ENCODE measurements around the gene B9D1.

Gene B9D1

DNA sequence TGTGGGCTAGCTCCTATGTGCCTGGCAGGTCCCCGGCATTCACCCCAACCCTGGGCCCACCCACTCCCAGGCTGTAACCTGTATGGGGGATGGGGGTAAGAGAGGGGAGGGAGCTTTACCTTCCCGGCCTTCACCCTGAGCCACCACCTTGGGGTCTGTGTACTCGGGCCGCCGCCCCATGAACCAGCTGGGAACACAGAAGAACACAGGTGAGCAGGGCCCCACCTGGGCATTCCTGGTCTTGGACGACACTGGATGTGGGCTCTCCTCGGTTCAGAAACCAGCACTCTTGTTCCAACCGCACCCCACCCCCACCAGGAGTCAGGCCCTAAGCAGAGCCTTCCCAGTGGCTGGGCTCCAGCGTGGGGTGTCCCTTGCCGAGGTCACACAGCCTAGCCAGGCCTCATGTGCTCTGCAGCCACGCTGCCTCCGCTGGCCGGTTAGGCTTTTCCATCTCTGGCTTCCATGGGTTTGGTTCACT lies 18.8 kb downstream of the B9D1 start:
- no peak overlapping the region for H3K9ac ChIP-seq (ENCODE audit: low read length)
- H3K9me2 ChIP-seq (replicated peaks; ENCODE audit: insufficient read depth, low read length): no peaks in the 10 kb centered on the region
- H3K4me3 ChIP-seq (ENCODE audit: insufficient read depth, low read length, poor library complexity, severe bottlenecking): no peak overlapping the region
- H3K27ac ChIP-seq (ENCODE audit: low read depth, low read length): no peak overlapping the region
- no peaks in the 10 kb centered on the region for H3F3A ChIP-seq (ENCODE audit: insufficient read depth)
- no peak overlapping the region for H3K4me2 ChIP-seq (ENCODE audit: low read depth, low read length, poor library complexity, severe bottlenecking)
- no peak overlapping the region for H2AFZ ChIP-seq (ENCODE audit: low read depth, low read length, severe bottlenecking)
- no peaks in the 10 kb centered on the region for H3K36me3 ChIP-seq (ENCODE audit: low read length)
- H3K27me3 ChIP-seq (ENCODE audit: low read length): no peaks in the 10 kb centered on the region
- H3K79me2 ChIP-seq (ENCODE audit: insufficient read depth, low read length): no peaks in the 10 kb centered on the region
- H4K20me1 ChIP-seq (ENCODE audit: low read depth, low read length): no peaks in the 10 kb centered on the region
- TF ChIP-seq EZH2phosphoT487 (conservative IDR thresholded peaks at IDR 0.05; ENCODE audit: low read length): no peak
- TF ChIP-seq, protein P1, sequence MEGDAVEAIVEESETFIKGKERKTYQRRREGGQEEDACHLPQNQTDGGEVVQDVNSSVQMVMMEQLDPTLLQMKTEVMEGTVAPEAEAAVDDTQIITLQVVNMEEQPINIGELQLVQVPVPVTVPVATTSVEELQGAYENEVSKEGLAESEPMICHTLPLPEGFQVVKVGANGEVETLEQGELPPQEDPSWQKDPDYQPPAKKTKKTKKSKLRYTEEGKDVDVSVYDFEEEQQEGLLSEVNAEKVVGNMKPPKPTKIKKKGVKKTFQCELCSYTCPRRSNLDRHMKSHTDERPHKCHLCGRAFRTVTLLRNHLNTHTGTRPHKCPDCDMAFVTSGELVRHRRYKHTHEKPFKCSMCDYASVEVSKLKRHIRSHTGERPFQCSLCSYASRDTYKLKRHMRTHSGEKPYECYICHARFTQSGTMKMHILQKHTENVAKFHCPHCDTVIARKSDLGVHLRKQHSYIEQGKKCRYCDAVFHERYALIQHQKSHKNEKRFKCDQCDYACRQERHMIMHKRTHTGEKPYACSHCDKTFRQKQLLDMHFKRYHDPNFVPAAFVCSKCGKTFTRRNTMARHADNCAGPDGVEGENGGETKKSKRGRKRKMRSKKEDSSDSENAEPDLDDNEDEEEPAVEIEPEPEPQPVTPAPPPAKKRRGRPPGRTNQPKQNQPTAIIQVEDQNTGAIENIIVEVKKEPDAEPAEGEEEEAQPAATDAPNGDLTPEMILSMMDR (IDR thresholded peaks at IDR 0.05; ENCODE audit: insufficient read depth, low read length, poor library complexity, severe bottlenecking): no peak
- H3K9me3 ChIP-seq (ENCODE audit: insufficient read depth, low read length): no peaks in the 10 kb centered on the region

DNA sequence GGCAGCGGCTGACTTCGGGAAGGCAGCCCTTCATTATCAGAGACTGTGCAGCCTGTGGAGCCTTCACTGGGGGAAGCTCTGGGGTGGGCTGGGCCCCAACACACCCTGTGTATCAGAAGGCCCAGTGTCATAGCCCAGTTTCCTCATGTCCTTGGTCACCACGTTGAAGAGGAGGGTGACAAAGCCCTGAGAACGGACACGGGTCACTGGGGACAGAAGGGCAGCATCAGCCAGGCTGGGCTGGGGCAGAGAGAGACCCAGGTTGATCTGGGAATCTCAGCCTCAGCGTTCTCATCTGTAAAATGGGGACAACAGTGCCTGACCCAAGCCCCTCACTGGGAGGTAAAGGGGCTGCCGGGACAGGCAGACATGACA lies 19.3 kb downstream of the B9D1 start:
- Histone ChIP-seq H3F3A (ENCODE audit: insufficient read depth) (no peaks in the 10 kb centered on the region), H3K9me2 (replicated peaks; ENCODE audit: insufficient read depth, low read length) (no peaks in the 10 kb centered on the region), H4K20me1 (ENCODE audit: low read depth, low read length) (no peaks in the 10 kb centered on the region), H3K4me3 (ENCODE audit: insufficient read depth, low read length, poor library complexity, severe bottlenecking) (no peak overlapping the region), H3K9me3 (ENCODE audit: insufficient read depth, low read length) (no peaks in the 10 kb centered on the region), H3K27ac (ENCODE audit: low read depth, low read length) (no peak overlapping the region), H3K9ac (ENCODE audit: low read length) (no peak overlapping the region), H3K4me2 (ENCODE audit: low read depth, low read length, poor library complexity, severe bottlenecking) (no peak overlapping the region), H3K36me3 (ENCODE audit: low read length) (no peaks in the 10 kb centered on the region), H3K79me2 (ENCODE audit: insufficient read depth, low read length) (no peaks in the 10 kb centered on the region), H3K27me3 (ENCODE audit: low read length) (no peaks in the 10 kb centered on the region), H2AFZ (ENCODE audit: low read depth, low read length, severe bottlenecking) (no peak overlapping the region)
- TF ChIP-seq EZH2phosphoT487 (conservative IDR thresholded peaks at IDR 0.05; ENCODE audit: low read length): no peak
- TF ChIP-seq, protein P1 (IDR thresholded peaks at IDR 0.05; ENCODE audit: insufficient read depth, low read length, poor library complexity, severe bottlenecking): no peak

DNA sequence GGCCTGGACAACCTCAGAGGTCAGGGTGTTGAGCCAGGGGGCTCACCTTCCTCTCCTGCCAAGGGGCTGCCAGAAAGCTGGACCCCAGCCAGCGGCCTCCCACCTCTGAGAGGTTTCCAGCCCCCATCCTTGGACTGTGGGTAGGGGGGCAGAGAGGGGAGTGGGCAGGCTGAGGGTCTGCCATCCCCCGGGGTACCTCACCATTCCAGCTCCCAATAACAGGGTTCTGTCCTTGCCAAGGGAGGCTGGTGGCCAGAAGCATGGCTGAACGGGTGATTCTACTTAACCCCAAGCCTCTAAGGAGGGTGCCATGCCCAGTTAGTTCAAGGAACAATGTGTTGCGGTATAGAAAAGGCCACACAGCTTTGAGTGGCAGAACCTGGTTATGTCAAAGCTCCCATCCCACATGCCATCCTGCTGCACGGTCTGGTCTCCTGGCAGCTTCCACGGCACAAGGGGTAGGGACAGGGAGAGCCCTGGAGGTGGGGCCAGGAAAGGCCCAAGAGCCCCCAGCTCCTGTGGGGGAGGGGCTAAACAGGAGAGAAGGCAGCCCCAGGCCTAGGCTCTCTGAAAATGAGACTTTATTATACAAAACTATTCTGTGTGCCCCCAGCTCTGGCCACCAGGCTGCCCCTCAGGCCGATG lies 19.8 kb downstream of the B9D1 start:
- no peaks in the 10 kb centered on the region for H4K20me1 ChIP-seq (ENCODE audit: low read depth, low read length)
- H3K27ac ChIP-seq (ENCODE audit: low read depth, low read length): no peak overlapping the region
- no peak overlapping the region for H2AFZ ChIP-seq (ENCODE audit: low read depth, low read length, severe bottlenecking)

More for the DNA sequence above, 19.8 kb downstream of the B9D1 start:
- no peaks in the 10 kb centered on the region for H3K9me3 ChIP-seq (ENCODE audit: insufficient read depth, low read length)
- no peak overlapping the region for H3K4me2 ChIP-seq (ENCODE audit: low read depth, low read length, poor library complexity, severe bottlenecking)
- no peaks in the 10 kb centered on the region for H3K9me2 ChIP-seq (replicated peaks; ENCODE audit: insufficient read depth, low read length)
- H3K36me3 ChIP-seq (ENCODE audit: low read length): no peaks in the 10 kb centered on the region
- H3K4me3 ChIP-seq (ENCODE audit: insufficient read depth, low read length, poor library complexity, severe bottlenecking): no peak overlapping the region
- no peaks in the 10 kb centered on the region for H3K27me3 ChIP-seq (ENCODE audit: low read length)
- no peak overlapping the region for H3K9ac ChIP-seq (ENCODE audit: low read length)
- no peaks in the 10 kb centered on the region for H3K79me2 ChIP-seq (ENCODE audit: insufficient read depth, low read length)
- H3F3A ChIP-seq (ENCODE audit: insufficient read depth): no peaks in the 10 kb centered on the region
- TF ChIP-seq, protein P1 (IDR thresholded peaks at IDR 0.05; ENCODE audit: insufficient read depth, low read length, poor library complexity, severe bottlenecking): no peak
- TF ChIP-seq EZH2phosphoT487 (conservative IDR thresholded peaks at IDR 0.05; ENCODE audit: low read length): no peak

All from SU-DHL-6 (cell line).